OCI-LY3 (cell line): ENCODE results near the gene ZNF585A.

Experiments used
- CTCF ChIP-seq: fragments of 200-600, 300-600 bp; sonication (generic); IDR thresholded peaks from 2 replicates; pipeline ENCODE4 v1.5.1; 2014; ENCODE audit warnings: antibody characterized with exemption, low read length, low read depth
- EZH2phosphoT487 ChIP-seq: fragments of 200-600 bp; shearing (Covaris generic); IDR thresholded peaks from 2 replicates; pipeline ENCODE4 v1.6.1; 2018; ENCODE audit warnings: antibody characterized with exemption, mixed run types, low read depth

GRCh38 chr19:37217480-37217774 lies 44.9 kb upstream of the ZNF585A start:
- TF ChIP-seq CTCF (no peak), EZH2phosphoT487 (no peak)
